Measurements from ENCODE around the gene AKAP13. TPM values are rescaled to one million over a fixed set of nuclear protein-coding genes. Genes with fewer than 3 reads are reported as not detected.

The AKAP13 gene
- polyA plus RNA-seq, 3 donors, result 82.8 to 94.8 (median 88.1) TPM

- no peak for DNase-seq
Observed at GRCh38 chr15:85727068-85727467, 346.7 kb downstream of the AKAP13 start.

DNA sequence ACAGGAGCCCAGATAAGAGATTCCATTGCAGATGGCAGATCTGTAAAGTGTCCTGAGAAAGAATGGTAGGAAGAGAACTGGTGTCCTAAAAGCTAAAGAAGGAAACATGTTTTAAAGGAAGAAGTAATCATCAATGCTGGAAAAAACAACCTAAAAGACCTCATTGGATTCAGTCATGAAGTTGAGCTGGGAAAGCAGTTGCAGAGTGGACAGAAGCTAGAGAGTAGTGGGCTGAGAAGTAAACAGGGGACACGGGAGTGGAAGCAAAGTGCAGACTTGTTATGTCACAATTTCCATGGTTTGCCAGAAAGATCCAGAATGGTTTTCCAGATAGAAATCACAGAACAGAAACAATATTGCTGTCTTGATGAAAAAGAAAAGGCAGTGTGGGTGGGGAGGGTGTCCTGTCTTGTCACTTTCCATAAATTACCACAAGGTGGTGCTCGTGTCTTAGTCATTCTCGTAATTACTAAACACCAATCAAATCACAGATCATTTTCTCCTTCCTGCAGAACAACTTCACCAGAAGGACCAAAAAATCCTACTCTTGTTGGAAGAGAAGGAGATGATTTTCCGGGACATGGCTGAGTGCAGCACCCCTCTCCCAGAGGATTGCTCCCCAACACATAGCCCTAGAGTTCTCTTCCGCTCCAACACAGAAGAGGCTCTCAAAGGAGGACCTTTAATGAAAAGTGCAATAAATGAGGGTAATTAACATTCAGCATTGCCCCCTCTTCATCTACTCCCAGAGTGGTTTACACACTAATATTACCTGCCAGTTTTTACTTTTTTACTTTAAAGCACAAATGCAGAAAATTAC lies 349.8 kb downstream of the AKAP13 start:
- DNase-seq, result peak; percentile 64

DNA sequence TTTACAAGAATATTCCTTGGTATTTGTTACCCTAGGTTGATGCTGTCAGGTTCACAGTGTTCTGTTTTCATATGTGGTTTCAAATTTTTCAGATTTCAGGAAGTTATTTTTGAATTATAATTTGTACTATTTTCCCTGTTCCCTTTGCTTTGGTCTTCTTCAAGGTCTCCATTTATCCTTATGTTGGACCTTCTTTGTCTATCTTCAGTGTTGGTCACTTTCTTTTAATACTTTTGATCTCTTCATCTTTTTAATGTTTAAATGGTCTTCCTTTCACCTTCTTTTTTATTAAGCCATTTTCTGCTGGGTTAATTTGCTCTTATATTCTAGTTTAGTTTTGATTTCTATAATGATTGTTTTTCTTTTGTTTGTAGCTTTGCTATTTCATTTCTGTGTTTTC lies 353.0 kb downstream of the AKAP13 start:
- no peak for DNase-seq

DNA sequence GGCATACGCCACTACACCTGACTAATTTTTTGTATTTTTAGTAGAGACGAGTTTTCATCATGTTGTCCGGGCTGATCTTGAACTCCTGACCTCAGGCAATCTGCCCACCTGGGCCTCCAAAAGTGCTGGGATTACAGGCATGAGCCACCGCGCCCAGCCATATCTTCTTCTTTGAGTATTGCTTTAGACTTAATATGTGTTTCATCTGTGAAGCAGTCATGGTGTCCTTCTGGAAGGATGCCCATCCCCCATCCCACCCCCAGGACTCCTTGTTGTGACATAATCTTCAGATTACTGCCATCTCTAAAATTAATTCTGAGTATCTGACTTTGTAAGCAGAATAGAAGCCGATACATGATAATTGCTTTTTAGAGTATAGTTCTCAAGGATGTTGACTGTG lies 356.7 kb downstream of the AKAP13 start:
- no peak for DNase-seq

DNA sequence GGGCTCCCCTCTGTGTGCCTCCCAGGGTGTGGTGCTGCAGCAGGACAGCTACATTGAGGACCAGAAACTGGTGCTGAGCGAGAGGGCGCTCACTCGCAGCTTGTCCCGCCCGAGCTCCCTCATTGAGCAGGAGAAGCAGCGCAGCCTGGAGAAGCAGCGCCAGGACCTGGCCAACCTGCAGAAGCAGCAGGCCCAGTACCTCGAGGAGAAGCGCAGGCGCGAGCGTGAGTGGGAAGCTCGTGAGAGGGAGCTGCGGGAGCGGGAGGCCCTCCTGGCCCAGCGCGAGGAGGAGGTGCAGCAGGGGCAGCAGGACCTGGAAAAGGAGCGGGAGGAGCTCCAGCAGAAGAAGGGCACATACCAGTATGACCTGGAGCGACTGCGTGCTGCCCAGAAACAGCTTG lies 360.6 kb downstream of the AKAP13 start:
- no peak for DNase-seq

GRCh38 chr15:85741662-85742061 lies 361.3 kb downstream of the AKAP13 start:
- no peak for DNase-seq

GRCh38 chr15:85742186-85742821 lies 361.9 kb downstream of the AKAP13 start:
- no peak for DNase-seq

GRCh38 chr15:85743392-85744055 lies 363.1 kb downstream of the AKAP13 start:
- DNase-seq, result no peak

- DNase-seq, result no peak
Observed at GRCh38 chr15:85744579-85744978, 364.2 kb downstream of the AKAP13 start.

- DNase-seq, result no peak
Observed at GRCh38 chr15:85745023-85745422, 364.6 kb downstream of the AKAP13 start.

DNA sequence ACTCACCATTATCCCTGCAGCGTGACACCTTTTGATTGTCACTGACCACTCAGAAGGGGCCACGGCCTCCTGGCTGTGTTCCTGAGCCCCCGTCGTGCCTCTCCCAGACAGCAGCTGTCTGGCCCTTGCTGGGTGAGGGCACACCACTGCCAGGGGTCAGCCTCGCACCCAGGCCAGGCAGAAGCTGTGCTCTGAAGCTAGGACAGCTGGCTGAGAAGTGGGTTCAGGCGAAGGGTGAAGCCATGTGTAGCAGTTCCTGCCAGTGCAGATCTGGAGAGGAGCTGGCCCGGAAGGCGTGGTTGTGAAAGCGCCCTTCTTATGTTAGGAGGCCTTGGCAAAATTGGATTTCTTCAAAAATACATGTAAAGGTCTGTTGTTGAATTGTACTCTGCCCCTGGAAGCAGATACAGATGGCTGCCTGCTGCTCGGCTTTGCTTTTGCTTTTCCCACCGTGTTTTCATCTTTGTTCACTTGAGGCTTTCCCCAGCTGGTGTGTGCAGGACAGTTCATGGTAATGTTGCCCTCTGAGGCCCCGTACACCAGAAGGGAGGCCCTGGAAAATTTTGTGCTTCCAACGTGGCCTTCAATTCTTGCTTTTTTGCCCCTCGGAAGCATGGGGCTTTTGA lies 365.2 kb downstream of the AKAP13 start:
- no peak for DNase-seq

DNA sequence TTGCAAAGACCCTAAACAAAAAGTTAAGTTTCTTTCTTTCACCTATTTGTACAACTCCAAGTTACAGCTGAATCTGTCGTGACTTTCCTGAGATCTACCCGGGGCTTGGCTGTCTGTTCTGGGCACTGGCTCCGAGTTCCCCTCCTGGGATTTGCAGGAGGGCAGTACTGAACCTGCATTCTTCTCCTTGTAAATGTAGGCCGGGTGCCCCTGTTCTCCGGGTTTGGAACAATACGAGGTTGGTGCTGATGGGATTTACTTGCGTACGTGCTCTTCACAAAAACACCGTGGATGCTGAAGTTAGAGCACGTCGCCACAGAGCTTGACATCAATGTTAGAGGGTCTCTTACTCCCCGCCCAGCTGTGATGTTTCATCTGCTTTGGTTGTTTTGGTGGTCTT lies 366.2 kb downstream of the AKAP13 start:
- no peak for DNase-seq

- no peak for DNase-seq
Observed at GRCh38 chr15:85748176-85748575, 367.8 kb downstream of the AKAP13 start.

- no peak for DNase-seq
Observed at GRCh38 chr15:85748729-85749128, 368.3 kb downstream of the AKAP13 start.

DNA sequence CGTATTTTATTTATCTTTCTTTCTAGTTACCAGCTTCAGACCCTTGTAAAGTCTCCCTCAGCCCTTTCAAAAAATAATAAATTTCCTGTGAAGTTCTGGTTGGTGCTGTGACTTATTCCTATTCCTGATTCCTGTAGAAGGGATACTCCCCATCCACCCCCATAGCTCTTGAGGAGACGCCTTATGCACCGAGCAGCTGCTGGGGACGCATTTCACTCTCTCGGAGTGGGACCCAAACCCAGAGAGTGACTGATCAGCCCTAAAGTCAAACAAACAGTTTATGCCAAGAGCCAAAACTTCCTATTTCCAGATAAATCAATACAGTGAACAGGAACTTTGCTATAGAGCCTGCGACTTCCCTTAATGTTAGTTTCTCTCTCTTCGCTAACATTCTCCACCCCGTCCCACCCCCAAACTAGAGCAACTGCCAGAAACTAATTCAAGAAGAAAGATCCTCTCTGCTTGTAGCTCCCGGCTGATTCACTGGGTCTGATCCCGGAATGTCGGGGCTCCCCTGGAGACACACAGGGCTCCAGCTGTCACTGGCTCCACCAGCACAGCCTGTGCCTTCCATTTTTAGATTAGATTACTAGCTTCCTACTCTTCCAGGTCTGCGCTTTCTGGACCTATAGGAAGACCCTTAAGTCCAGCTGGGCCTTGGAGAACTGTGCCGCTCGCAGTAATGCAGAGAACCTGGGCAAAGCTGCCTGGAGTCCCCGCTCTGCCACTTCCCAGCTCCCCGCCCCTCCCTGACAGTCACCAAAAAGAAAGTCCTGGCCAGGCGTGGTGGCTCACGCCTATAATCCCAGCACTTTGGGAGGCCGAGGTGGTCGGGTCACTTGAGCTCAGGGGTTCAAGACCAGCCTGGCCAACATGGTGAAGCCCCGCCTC lies 369.1 kb downstream of the AKAP13 start:
- no peak for DNase-seq

GRCh38 chr15:85750319-85751290 lies 370.2 kb downstream of the AKAP13 start:
- DNase-seq, result peak; percentile 44

GRCh38 chr15:85751291-85752123 lies 371.1 kb downstream of the AKAP13 start:
- peak; percentile 45 for DNase-seq

GRCh38 chr15:85752124-85752475 lies 371.7 kb downstream of the AKAP13 start:
- DNase-seq, result no peak

- DNase-seq, result peak; percentile 34
Observed at GRCh38 chr15:85752491-85752961, 372.1 kb downstream of the AKAP13 start.
